HG02642 (cell line): Measurements from ENCODE around the gene USP15.

Experiments used
- ATAC-seq: cut with Tn5 transposase; IDR thresholded peaks from one replicate; pipeline ENCODE4 v1.9.1; 2021; ENCODE audit warnings: mild to moderate bottlenecking; ENCODE audit not compliant: unreplicated experiment, poor library complexity

Gene USP15

DNA sequence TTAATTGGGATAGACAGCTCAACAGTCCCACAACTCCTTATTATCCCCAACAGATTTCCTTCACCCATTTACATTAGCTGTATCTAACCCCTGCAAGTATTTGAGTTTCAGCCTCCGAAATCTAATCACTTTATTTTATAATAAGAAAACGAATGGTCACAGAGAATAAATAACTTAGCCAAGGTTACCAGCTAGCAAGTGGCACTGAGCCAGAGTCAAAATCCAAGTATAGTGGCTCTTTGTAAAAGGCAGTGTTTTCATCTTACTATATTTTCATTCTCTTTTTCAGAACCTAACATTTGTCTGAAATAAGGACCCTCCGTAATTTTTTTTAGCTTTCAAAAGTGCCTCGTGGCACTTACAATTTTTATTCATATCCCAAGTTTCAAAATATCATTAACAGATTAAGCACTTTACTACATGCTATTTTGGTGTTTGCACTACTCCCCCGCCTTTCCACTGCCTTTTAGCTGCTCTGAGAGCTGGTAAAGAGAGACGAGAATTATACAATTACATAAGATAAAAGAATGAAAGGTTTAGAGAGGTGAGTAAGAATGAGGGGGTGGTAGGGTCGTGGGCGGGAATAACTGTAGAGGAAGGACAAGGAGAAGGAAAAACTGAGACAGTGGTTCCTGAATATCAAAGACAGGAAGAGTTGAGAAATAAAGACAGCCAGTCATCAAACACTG lies 3.7 kb upstream of the USP15 start:
- no peak for ATAC-seq

DNA sequence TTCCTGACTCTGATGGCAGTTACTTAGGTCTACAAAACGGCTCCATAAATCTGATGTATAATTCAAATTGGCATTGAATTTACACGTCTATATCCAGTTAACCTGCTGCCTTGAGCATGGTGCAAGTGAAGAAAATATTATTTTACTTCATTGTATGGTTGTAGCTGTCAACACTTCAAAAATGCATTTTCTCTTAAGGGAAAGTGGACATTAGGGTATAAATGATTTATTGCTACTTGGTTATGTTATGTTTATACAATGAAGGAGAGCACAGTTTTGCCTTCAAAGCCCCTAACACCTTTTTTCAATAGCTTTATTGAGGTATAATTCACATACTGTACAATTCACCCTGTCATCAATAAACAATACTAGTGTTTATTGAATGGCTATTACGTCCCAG lies 2.0 kb upstream of the USP15 start:
- no peak for ATAC-seq

DNA sequence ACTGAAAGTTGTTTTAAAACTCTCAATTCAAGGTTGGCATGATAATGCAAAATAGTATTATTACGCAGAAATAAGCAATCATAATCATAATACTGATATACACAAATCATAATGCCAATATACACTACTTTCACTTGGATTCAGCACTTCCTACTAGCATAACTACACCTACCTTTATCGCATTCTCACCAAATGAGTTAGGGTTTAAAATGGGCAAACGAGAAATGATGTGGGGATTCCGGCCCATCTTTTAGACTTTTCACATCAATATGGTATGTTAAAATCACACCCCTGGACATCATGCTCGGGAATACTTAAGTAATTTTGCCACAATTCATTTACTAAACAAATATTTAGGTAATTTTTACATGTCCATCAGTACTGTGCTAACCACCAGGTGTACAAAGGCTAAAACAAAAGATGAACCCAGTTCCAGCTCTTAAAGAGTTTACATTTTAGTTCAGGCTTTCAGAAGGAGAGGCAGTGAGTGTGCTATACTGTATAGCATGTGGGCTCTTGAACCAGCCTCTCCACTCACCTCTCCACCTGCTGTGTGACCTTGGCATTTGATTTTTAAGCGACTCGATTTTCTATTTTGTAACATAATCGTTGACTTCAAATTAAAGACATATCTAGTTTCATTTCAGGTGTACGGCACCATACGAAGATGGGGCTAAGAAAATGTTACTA lies 1.1 kb upstream of the USP15 start:
- ATAC-seq = no peak

DNA sequence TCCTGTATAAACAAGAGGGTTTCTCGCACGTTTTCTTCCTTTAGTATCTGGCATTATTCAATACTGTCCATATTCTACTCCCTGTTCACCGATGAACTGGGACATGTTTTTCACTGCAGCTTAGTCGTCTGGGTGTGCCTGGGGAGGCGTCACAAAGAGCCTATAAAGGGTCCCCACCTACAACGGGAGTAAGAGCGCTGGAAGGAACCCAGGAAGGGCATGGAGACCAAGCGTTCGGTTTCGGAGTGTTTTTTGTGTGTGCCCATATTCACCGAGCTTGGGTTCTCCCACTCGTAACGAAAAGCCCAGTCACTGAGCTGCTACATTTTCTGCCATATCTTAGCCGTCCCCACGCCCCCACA lies 592 bp upstream of the USP15 start:
- peak; percentile 19 for ATAC-seq

DNA sequence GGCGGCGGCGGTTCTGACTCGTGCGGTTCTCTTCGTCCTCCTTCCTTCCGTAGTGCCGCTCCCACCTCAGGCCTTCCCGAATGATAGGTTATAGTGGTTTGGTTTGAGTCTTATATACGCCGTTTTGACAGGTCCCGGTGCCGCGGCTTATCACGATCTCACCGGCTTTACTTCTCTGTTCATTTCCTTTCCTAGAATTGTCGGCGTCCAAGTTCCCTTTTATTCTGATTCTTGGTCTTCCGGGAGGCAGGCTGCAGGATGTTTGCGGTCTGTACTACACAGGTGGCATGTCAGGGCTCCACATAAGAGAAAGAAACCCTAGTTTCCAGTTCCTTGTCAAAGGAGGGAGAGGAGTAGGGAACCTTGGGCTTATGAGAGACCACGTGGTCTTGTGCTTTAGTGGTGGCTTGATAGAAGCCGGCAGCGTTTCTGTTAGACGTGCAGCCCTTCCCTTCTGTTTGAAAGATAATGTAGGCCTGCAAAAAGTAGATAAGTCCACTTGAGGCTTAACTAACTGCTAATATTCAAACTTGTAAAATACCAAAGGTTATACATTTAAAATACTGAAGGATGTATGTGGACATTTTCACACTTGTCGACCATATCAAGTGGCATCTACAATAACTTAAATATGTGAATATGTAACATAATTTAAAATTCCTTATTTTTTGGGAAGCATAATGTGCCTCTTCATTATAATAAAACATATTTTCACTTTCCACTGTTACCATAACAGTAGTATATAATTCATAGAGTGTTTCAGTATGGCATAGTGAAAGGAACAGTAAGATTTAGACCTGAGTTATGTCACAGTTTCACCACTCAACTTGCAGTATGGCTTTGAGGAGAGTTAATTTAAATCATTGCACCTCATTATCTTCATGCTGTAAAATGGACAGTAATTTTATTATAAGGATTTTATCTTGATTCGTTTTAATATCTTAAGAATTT lies 804 bp downstream of the USP15 start:
- ATAC-seq = peak; percentile 49

DNA sequence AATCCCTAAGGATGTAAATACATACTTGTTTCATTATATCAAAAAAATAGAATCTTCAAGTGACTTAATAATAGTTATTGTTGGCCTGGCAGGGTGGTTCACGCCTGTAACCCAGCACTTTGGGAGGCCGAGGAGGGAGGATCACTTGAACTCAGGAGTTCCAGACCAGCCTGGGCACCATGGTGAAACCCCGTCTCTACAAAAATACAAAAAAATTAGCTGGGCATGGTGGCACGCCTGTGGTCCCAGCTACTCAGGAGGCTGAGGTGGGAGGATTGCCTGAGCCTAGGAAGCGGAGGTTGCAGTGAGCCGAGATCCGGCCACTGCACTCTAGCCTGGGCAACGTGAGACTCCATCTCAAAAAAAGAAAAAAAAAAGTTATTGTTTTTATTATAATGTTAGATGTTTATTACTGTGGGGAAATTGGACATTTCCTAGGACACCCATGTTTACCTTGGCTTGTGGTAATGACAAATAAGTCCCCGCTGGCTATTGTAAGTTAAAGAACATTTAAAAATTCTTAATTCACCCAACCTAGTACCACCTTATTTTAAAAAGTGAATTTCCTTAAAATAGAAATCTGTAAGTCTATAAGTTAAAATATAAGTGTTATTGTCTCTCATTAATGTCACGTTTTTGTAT lies 1.8 kb downstream of the USP15 start:
- no peak for ATAC-seq

DNA sequence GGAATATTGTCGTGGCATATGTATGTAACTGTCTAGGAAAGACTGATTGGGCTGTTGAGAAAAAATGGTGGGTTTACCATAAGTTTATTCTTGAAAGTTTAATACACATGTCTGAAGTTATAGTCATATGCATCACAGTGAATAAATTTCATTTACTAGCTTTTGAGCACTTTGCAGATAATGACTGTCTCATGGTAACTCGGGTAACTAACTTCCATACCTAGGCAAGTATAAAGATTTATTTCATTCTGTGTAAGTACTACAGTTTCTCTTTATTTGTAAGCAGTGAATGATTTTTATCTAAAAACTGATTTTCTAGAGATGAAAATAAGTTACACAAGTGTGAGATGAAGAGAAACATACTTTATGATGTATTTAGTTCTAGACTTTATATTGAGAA lies 3.0 kb downstream of the USP15 start:
- no peak for ATAC-seq

DNA sequence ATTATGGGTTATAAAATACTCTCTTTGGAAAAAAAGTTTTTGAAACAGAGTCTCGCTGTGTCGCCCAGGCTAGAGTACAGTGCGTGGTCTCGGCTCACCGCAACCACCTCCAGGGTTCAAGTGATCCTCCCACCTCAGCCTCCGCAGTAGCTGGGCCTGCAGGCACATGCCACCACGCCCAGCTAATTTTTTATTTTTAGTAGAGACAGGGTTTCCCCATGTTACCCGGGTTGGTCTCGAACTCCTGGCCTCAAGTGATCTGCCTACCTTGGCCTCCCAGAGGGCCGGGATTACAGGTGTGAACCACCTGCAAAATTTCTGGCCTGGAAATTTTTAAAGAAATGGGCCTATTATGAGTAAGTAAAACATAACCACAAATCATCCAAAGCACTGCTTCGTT lies 3.8 kb downstream of the USP15 start:
- no peak for ATAC-seq

DNA sequence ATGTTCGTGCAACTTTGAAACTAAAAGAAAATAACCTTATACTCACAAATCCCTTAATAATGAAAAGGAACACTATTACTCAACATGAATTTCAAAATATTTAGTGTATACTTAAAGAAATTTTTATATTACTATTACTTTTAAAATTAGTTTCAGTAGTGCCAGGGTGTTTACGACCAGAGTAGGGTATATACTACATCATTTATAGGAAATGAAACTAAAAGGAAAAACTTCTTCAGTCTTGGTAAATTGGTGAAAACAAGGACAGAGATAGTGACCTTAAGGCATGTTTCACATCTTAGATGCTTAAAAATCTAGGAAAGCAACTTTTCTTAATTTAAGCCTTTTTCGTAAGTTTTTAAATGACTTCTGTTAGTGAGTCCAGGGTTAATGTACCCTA lies 4.5 kb downstream of the USP15 start:
- no peak for ATAC-seq

DNA sequence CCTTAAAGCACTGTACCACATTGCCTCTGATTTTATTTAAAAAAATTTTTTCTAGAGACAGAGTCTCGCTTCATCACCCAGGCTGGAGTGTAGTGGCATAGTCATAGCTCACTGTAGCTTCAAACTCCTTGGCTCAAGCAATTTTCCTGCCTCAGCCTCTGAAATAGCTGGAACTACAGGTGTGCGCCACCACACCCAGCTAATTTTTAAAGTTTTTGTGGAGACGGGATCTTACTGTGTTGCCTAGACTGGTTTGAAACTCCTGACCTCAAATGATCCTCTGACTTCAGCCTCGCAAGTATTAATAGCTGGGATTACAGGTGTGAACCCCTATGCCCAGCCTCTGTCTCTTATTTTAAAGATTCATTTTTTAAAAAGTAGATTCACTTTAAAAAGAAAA lies 5.3 kb downstream of the USP15 start:
- ATAC-seq = no peak

DNA sequence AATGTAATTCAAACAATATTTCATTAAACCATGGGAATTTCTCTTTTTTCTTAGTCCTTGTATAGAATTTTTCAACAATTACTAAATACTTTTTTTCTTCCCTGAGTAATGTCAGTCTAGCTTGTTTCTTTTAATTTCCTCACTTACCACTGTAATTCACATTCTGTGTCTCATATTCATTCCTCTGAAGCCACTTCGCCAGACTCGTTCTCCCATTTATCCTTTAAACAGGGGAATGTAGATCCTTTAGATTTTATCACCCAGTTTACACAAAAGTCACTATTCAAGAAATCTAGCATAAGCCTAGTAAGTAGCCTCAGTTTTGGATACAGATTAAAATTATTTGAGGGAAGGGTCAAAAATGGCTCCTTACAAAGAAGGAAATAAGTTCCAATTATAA lies 6.8 kb downstream of the USP15 start:
- ATAC-seq = no peak

DNA sequence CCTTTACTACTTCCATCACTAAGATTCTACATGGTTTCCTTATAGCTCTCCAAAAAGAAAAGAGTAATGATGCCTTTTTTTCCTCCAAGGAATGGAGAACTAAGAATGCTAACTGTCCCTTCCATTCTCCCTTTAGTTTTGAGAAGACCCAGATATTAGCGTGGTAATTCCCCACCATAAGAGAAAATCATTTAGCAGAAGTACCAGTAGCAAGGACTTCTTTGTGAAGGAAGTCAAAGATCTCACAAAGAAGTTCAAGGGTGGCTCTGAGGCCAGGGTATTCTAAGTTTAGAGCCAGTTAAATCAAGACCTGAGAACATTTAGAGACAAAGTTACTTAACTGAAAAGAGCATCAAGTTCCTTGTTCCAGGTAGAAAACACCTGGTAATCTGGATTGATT lies 7.3 kb downstream of the USP15 start:
- ATAC-seq = peak; percentile 48

DNA sequence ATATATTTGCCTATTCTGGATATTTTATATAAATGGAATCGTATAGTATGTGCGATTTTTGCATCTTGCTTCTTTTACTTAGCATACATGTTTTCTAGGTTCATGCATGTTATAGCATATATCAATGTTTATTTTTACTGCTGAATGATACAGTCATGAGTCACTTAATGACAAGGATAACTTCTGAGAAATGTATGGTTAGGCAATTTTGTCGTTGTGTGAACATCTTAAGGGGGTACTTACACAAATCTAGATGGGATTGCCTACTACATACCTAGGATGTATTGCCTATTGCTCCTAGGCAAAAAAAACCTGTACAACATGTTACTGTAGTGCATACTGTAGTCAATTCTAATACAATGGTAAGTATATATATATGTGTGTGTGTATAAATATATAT lies 8.8 kb downstream of the USP15 start:
- ATAC-seq = no peak

DNA sequence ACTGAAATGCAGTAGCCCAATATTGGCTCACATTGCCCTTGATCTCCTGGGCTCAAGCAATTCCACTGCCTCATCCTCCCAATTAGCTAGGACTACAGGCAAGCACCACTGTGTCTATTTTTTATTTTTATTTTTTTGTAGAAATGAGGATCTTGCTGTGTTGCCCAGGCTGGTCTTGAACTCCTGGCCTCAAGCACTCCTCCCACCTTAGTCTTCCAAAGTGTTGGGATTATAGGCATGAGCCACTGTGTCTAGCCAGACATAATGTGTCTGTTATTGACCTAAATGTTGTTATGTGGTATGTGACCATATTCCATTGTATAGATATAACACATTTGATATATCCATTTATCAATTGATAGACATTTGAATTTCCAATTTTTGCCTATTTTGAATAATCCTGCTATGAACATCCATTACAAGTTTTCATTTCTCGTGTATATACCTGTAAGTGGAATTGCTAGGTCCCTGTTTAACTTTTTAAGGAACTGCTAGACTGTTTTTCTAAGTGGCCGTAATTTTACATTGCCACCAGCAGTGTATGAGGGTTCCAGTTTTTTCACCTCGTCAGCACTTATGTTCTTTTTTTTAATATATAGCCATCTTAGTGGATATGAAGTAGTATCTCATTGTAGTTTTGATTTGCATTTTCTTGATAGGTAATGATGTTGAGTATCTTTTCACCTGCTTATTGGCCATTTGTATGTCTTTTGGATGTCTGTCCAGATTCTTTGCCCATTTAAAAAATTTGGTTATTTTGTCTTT lies 9.4 kb downstream of the USP15 start:
- ATAC-seq = no peak

DNA sequence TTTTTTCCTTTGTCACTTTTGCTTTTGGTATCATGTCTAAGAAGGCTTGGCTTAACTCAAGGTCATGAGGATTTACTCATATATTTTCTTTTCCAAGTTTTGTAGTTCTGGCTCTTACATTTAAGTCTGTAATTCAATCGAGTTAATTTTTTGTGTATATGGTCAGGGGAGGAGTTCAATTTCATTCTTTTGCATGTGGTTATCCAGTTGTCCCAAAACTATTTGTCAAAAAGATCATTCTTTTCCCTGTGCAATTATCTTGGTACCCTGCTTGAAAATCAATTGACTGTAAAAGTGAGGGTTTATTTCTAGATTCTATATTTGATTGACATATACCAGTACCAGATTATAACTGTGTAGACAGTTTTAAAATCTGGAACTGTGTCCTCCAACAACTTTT lies 10.2 kb downstream of the USP15 start:
- ATAC-seq = no peak

DNA sequence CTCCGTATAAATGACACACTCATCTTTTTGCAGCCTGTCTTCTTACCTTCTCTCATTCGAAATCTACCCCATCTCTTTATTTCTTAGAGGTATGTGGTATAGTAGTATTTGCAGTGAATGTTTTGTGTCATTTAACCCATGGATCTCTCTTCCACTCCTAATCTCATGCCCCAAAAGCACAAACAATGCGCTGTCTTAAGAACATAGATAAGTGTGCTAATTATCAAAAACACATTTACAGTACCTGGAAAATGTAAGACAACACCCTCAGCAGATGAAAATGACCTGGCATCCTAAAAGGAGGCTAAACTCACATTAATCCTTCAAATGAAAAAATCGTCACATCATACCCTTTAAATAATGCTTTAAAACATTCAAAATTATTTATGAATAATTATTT lies 10.7 kb downstream of the USP15 start:
- ATAC-seq = no peak

DNA sequence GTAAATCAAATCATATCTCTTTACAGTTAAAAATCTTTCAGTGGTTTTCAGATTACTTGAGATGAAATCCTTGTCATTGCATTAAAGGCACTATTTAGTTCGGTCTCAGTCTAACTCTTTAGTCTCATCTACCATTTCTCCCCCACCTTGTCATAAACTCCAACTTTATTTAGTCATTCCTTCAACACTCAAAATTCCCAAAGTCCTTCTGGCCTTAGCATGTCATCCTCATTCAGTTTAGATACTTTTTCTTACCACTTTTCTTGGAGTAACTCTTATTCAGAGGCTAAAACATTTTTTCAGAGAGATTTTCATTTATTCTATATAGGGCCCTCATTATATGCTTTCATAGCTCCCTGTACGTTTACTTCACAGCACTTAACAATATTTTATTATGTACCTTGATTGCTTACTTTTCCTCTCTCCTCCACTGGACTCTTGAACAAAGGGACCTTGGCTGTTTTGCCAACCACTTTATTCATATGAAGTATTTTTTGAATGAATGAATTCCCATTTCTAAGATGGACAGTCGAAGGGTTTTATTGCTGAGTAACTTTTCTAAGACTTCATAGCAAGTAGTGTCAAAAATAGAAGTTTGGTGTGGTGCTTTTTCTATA lies 12.8 kb downstream of the USP15 start:
- ATAC-seq = no peak

DNA sequence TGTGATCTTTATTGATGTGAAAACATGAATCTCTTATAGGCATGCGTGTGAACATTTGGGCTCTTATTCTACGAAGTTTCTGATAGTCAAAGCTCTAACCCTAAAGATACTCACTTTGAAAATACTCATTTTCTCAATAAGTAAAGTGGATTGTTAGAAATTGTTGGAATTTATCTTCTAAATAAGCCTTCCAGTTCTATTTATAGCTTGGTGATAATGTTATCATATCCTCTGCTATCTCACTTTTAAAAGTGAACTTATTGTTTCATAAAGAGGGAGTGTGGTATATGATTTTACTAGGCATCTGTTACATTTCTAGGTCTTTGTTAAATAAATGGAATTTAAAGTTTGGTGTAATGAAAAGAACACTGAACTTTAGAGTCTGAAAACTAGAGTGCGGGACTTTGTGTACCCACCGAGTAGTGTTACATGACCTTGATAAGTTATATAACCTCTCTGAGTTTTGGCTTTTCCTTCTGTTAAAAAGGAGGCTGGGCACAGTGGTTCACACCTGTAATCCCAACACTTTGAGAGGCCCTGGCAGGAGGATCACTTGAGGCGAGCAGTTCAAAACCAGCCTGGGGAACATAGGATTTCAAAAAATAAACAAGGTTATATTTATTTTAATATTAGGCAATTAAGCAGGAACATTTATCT lies 13.6 kb downstream of the USP15 start:
- ATAC-seq = no peak

DNA sequence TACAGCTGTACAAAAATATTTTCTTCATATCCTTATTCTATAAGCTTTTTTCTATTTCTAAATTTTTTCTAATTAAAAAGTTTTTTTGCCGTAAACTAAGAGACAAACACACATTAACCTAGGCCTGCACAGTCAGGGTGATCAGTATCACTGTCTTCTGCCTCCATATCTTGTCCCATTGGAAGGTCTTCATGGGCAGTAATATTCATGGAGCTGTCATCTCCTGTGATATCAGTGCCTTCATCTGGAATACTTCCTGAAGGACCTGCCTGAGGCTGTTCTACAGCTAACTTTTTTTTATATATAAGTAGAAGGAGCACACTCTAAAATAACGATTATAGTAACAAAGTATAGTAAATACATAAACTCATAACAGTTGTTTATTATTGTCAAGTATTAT lies 17.8 kb downstream of the USP15 start:
- no peak for ATAC-seq
